Measurements from ENCODE around the gene INSL3. TPM values are rescaled to one million over a fixed set of nuclear protein-coding genes. Genes with fewer than 3 reads are reported as not detected.

INSL3 gene
- total and polyA plus RNA-seq, 2 of the 13 experiments (the other 11 are each of a cell fraction or from before 2014, with no cell fraction given): 0.30 TPM; not detected in 1

DNA sequence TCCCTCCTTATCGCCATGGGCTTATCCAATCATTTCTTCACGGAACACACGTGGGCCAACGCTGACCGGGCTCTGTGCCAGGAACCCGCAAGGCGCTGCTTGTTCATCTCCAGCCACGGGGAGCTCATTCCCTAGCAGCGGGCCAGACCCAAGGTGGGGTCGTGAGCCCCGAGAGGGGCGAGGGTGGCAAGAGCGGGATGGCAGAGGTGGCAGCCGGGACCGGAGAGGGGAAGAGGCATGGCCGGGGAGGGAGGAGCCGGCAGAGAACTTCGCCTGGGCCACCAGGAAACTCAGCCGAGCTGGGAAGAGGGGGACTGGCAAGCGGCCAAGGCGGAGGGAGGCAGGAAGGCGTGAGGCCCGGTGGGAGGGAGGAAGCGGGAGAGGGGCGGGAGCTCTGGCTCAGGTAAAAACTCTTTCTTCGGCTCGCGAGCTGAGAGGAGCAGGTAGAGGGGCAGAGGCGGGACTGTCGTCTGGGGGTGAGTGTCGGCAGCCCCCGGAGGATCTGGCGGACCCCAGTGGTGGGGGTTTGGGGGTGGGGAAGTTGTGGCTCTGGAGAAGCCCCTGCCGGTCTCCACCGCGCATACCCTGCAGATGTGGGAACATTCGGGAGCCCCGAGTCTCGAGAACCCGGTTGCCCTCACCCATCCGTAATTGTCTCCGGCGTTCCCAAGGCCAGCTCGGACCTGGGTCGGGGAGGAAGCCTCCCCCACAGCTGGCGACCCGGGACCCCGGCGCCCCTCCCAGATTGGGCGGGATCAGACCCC is 26.4 kb downstream of the INSL3 start, which contains the start of gene B3GNT3 (continued):
- TF ChIP-seq BCLAF1 (IDR thresholded peaks at IDR 0.05) (no peak), ZNF556 (CRISPR knock-in tag; IDR thresholded peaks at IDR 0.05; ENCODE audit: borderline replicate concordance) (no peak), NFRKB (IDR thresholded peaks at IDR 0.05) (no peak), ZNF24 (IDR thresholded peaks at IDR 0.05) (peak; percentile 90), SNAPC2 (CRISPR knock-in tag; IDR thresholded peaks at IDR 0.05) (no peak), ZNF616 (CRISPR knock-in tag; IDR thresholded peaks at IDR 0.05; ENCODE audit: low read depth) (no peak), STAG1 (CRISPR knock-in tag; IDR thresholded peaks at IDR 0.05) (no peak), MLLT10 (CRISPR knock-in tag; IDR thresholded peaks at IDR 0.05) (no peak), FOXA3 (CRISPR knock-in tag; IDR thresholded peaks at IDR 0.05) (0 out of 2 replicates have a peak, but pooled peaks have one; percentile 5), ZSCAN9 (CRISPR knock-in tag; IDR thresholded peaks at IDR 0.05; ENCODE audit: borderline replicate concordance) (no peak), ZNF724P (CRISPR knock-in tag; IDR thresholded peaks at IDR 0.05; ENCODE audit: borderline replicate concordance) (no peak), TSC22D2 (CRISPR knock-in tag; IDR thresholded peaks at IDR 0.05; ENCODE audit: borderline replicate concordance) (no peak), ZFP1 (CRISPR knock-in tag; IDR thresholded peaks at IDR 0.05) (no peak), ZFP36 (IDR thresholded peaks at IDR 0.05; ENCODE audit: borderline replicate concordance, low read depth, low read length, partially characterized antibody) (peak; percentile 39), E2F1 (CRISPR knock-in tag; IDR thresholded peaks at IDR 0.05) (no peak), ZNF207 (IDR thresholded peaks at IDR 0.05; ENCODE audit: borderline replicate concordance) (no peak), RELA (CRISPR knock-in tag; IDR thresholded peaks at IDR 0.05) (no peak), SMYD3 (CRISPR knock-in tag; IDR thresholded peaks at IDR 0.05) (no peak)
- TF ChIP-seq, protein P1, sequence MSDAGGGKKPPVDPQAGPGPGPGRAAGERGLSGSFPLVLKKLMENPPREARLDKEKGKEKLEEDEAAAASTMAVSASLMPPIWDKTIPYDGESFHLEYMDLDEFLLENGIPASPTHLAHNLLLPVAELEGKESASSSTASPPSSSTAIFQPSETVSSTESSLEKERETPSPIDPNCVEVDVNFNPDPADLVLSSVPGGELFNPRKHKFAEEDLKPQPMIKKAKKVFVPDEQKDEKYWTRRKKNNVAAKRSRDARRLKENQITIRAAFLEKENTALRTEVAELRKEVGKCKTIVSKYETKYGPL (CRISPR knock-in tag; IDR thresholded peaks at IDR 0.05): no peak
- TF ChIP-seq, protein P2, sequence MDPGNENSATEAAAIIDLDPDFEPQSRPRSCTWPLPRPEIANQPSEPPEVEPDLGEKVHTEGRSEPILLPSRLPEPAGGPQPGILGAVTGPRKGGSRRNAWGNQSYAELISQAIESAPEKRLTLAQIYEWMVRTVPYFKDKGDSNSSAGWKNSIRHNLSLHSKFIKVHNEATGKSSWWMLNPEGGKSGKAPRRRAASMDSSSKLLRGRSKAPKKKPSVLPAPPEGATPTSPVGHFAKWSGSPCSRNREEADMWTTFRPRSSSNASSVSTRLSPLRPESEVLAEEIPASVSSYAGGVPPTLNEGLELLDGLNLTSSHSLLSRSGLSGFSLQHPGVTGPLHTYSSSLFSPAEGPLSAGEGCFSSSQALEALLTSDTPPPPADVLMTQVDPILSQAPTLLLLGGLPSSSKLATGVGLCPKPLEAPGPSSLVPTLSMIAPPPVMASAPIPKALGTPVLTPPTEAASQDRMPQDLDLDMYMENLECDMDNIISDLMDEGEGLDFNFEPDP (CRISPR knock-in tag; conservative IDR thresholded peaks at IDR 0.05): no peak
- TF ChIP-seq, protein P3, sequence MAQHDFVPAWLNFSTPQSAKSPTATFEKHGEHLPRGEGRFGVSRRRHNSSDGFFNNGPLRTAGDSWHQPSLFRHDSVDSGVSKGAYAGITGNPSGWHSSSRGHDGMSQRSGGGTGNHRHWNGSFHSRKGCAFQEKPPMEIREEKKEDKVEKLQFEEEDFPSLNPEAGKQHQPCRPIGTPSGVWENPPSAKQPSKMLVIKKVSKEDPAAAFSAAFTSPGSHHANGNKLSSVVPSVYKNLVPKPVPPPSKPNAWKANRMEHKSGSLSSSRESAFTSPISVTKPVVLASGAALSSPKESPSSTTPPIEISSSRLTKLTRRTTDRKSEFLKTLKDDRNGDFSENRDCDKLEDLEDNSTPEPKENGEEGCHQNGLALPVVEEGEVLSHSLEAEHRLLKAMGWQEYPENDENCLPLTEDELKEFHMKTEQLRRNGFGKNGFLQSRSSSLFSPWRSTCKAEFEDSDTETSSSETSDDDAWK (CRISPR knock-in tag; IDR thresholded peaks at IDR 0.05): no peak
- TF ChIP-seq, protein P4, sequence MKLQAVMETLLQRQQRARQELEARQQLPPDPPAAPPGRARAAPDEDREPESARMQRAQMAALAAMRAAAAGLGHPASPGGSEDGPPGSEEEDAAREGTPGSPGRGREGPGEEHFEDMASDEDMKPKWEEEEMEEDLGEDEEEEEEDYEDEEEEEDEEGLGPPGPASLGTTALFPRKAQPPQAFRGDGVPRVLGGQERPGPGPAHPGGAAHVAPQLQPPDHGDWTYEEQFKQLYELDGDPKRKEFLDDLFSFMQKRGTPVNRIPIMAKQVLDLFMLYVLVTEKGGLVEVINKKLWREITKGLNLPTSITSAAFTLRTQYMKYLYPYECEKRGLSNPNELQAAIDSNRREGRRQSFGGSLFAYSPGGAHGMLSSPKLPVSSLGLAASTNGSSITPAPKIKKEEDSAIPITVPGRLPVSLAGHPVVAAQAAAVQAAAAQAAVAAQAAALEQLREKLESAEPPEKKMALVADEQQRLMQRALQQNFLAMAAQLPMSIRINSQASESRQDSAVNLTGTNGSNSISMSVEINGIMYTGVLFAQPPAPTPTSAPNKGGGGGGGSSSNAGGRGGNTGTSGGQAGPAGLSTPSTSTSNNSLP (IDR thresholded peaks at IDR 0.05; ENCODE audit: low read depth, low read length): no peak
